Measurements from ENCODE around the gene ZBTB5. TPM values are rescaled to one million over a fixed set of nuclear protein-coding genes. Genes with fewer than 3 reads are reported as not detected.
A peak's percentile ranks its signal among the peaks of the same experiment; 100 is the strongest.
"Not testable (repeated sequence)": the region's sequence is repeated elsewhere in the genome, so short reads cannot be mapped to it uniquely, and the experiment has no call there.

ZBTB5 gene
- total and polyA plus RNA-seq, 9 donors = 12.6 to 18.2 (median 15.0) TPM

DNA sequence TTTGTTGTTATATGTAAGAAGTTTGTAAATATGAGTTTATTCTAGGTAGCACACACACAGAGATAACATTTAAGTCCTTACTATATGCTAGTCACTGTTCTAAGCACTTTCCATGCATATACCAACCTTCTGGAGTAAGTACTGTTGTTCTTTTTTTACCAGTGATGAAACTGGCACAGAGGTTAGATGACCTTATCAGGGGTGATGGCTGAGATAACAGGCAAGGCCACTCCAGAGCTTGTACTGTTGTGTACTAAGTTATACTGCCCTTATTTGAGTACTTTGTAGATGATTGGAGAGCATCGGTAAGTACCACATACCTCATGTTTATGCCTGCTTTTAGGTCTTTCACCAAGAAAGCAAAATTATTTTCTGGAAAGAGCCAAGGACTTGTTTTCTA lies 26.7 kb upstream of the ZBTB5 start:
- Histone ChIP-seq H3K9me3 (replicated peaks; ENCODE audit: control insufficient read depth, low read depth, low read length) (no peaks in the 10 kb centered on the region), H3K4me3 (ENCODE audit: low read length) (no peak overlapping the region), H3K27ac (ENCODE audit: low read length) (no peak overlapping the region), H3K27me3 (ENCODE audit: control insufficient read depth, insufficient read depth, low read length) (no peaks in the 10 kb centered on the region), H3K4me1 (ENCODE audit: control insufficient read depth, insufficient read depth, low read length) (peaks cover 9% of the 10 kb centered on the region), H3K36me3 (ENCODE audit: control insufficient read depth, insufficient read depth, low read length) (peaks cover 58% of the 10 kb centered on the region)
- WGBS (ENCODE audit: insufficient coverage) = no CpG with 5 or more reads among the region's 1 CpG
- DNase-seq = no peak

DNA sequence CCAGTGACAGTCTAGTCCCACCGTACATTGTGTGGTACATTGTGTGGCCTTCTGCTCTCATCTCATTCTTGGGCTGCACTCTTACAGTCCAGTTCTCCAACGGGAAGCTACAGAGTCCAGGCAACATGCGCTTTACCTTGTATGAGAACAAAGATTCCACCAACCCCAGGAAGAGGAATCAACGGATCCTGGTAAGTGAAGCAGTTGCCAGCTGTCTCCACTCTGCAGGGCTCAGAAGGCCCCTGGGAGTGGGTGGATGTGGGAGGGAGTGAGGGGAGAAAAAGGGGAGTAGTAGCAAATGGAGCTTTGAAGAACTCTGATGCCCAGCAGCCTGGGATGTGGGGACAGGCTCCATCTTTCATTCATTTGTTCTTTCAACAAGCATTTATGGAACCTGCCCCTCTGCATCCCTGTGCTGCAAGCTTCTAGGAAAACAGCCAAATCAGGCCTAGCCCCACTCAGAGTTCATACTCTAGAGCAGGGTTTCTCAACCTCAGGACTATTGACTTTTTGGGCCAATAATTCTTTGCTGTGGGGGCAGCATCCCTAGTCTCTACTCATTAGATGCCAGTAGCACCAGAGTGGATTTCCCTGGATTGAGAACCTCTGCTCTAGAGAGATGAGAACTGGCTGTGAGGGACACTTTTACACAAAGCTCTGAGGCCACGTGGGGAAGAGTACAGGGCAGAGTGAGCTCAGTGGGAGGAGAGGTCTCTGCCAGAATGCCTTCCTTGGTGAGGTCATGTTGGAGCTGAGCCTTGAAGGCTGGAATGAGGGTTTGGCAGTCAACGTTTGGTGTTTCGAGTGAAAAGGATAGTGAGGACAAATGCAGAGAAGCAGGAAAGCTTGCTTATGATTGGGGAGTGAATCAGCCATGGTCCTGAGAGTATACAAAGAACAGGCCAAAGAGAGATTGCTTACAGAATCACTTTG lies 21.6 kb upstream of the ZBTB5 start:
- WGBS (ENCODE audit: insufficient coverage) = 5% methylated on average over 5 of the region's 7 CpGs
- Histone ChIP-seq H3K4me3 (ENCODE audit: low read length) (peak overlapping the region; percentile 72), H3K36me3 (ENCODE audit: control insufficient read depth, insufficient read depth, low read length) (peaks cover 26% of the 10 kb centered on the region), H3K27me3 (ENCODE audit: control insufficient read depth, insufficient read depth, low read length) (no peaks in the 10 kb centered on the region), H3K27ac (ENCODE audit: low read length) (peak overlapping the region; percentile 60), H3K4me1 (ENCODE audit: control insufficient read depth, insufficient read depth, low read length) (peaks cover 24% of the 10 kb centered on the region), H3K9me3 (replicated peaks; ENCODE audit: control insufficient read depth, low read depth, low read length) (no peaks in the 10 kb centered on the region)
- peak; percentile 88 for DNase-seq

DNA sequence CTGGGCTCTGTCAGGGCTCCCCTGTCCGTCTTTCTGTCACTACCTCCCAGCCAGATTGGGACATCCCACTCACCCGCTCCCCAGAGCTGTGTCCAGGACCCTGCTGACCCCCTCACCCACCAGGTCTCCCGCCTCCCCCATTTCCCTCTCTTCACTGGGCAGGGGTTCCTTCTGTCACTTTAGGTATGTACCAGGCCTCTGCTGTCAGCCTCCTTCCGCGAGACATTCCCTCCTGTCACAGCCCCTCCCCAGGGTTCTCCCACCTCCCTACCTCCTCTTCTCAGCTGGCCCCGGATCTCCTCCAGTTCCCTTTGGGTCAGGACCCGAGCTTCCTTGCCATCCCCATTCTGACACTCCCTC lies 21.0 kb upstream of the ZBTB5 start:
- peak overlapping the region; percentile 60 for H3K27ac ChIP-seq (ENCODE audit: low read length)
- 0% methylated on average over 7 of the region's 7 CpGs for WGBS (ENCODE audit: insufficient coverage)
- peaks cover 24% of the 10 kb centered on the region for H3K4me1 ChIP-seq (ENCODE audit: control insufficient read depth, insufficient read depth, low read length)
- H3K4me3 ChIP-seq (ENCODE audit: low read length) = peak overlapping the region; percentile 72
- H3K9me3 ChIP-seq (replicated peaks; ENCODE audit: control insufficient read depth, low read depth, low read length) = no peaks in the 10 kb centered on the region
- no peak for DNase-seq
- no peaks in the 10 kb centered on the region for H3K27me3 ChIP-seq (ENCODE audit: control insufficient read depth, insufficient read depth, low read length)
- peaks cover 22% of the 10 kb centered on the region for H3K36me3 ChIP-seq (ENCODE audit: control insufficient read depth, insufficient read depth, low read length)

GRCh38 chr9:37485389-37486255 lies 20.4 kb upstream of the ZBTB5 start, which contains the start of gene POLR1E:
Gene POLR1E (plus strand): TSS chr9:37485948. CDS start chr9:37486048, 100 bp downstream.
- Histone ChIP-seq H3K4me3 (ENCODE audit: low read length) (peak within 1 kb of the TSS; percentile 72), H3K27ac (ENCODE audit: low read length) (peak within 1 kb of the TSS; percentile 78), H3K9me3 (replicated peaks; ENCODE audit: control insufficient read depth, low read depth, low read length) (no peaks in the 10 kb centered on the region), H3K27me3 (ENCODE audit: control insufficient read depth, insufficient read depth, low read length) (no peaks in the 10 kb centered on the region), H3K4me1 (ENCODE audit: control insufficient read depth, insufficient read depth, low read length) (peaks cover 24% of the 10 kb centered on the region), H3K36me3 (ENCODE audit: control insufficient read depth, insufficient read depth, low read length) (peaks cover 22% of the 10 kb centered on the region)
- DNase-seq = peak; percentile 93
- WGBS (ENCODE audit: insufficient coverage) = 4% methylated on average over 53 of the region's 56 CpGs

- no peak for DNase-seq
- WGBS (ENCODE audit: insufficient coverage) = no CpG with 5 or more reads among the region's 3 CpGs
- Histone ChIP-seq H3K27me3 (ENCODE audit: control insufficient read depth, insufficient read depth, low read length) (no peaks in the 10 kb centered on the region), H3K9me3 (replicated peaks; ENCODE audit: control insufficient read depth, low read depth, low read length) (no peaks in the 10 kb centered on the region), H3K36me3 (ENCODE audit: control insufficient read depth, insufficient read depth, low read length) (no peaks in the 10 kb centered on the region), H3K4me3 (ENCODE audit: low read length) (no peak overlapping the region), H3K27ac (ENCODE audit: low read length) (no peak overlapping the region), H3K4me1 (ENCODE audit: control insufficient read depth, insufficient read depth, low read length) (peaks cover 6% of the 10 kb centered on the region)
These were observed 15.5 kb upstream of the ZBTB5 start for GRCh38 chr9:37480759-37481158.

DNA sequence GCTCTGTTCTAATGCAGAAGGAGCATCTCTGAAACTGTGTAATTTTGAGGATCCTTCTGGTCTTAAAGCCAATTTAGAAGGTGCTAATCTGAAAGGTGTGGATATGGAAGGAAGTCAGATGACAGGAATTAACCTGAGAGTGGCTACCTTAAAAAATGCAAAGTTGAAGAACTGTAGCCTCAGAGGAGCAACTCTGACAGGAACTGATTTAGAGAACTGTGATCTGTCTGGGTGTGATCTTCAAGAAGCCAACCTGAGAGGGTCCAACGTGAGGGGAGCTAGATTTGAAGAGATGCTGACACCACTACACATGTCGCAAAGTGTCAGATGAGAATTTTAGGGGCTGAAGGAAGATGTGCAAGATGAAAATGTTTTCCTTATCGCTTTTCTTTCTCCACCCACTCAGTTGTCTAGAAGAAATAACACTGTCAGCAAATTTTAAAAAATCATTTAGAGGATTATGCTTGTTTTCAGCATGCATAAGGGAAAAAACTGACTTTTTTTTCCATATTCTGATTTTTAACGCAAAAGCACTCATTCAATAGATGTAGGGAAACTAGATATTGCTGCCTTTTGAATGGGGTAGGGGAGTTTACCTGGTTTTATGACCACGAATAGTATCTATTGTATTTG lies 12.9 kb upstream of the ZBTB5 start:
- H3K27me3 ChIP-seq (ENCODE audit: control insufficient read depth, insufficient read depth, low read length); H3K36me3 ChIP-seq (ENCODE audit: control insufficient read depth, insufficient read depth, low read length); H3K27ac ChIP-seq (ENCODE audit: low read length); DNase-seq; H3K4me1 ChIP-seq (ENCODE audit: control insufficient read depth, insufficient read depth, low read length); H3K9me3 ChIP-seq (replicated peaks; ENCODE audit: control insufficient read depth, low read depth, low read length); H3K4me3 ChIP-seq (ENCODE audit: low read length): not testable (repeated sequence)
- WGBS (ENCODE audit: insufficient coverage) = 30% methylated on average over 2 of the region's 5 CpGs

DNA sequence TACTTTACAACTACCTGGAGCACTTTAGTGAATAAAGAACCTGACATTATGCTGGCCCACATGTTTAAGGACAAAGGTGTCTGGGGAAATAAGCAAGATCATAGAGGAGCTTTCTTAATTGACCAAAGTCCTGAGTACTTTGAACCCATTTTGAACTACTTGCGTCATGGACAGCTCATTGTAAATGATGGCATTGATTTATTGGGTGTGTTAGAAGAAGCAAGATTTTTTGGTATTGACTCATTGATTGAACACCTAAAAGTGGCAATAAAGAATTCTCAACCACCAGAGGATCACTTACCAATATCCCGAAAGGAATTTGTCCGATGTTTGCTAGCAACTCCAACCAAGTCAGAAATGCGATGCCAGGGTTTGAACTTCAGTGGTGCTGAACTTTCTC lies 12.2 kb upstream of the ZBTB5 start:
- DNase-seq; H3K27me3 ChIP-seq (ENCODE audit: control insufficient read depth, insufficient read depth, low read length); H3K4me3 ChIP-seq (ENCODE audit: low read length); H3K4me1 ChIP-seq (ENCODE audit: control insufficient read depth, insufficient read depth, low read length); H3K36me3 ChIP-seq (ENCODE audit: control insufficient read depth, insufficient read depth, low read length); H3K27ac ChIP-seq (ENCODE audit: low read length); H3K9me3 ChIP-seq (replicated peaks; ENCODE audit: control insufficient read depth, low read depth, low read length): not testable (repeated sequence)
- WGBS (ENCODE audit: insufficient coverage) = 75% methylated on average over 3 of the region's 4 CpGs

DNA sequence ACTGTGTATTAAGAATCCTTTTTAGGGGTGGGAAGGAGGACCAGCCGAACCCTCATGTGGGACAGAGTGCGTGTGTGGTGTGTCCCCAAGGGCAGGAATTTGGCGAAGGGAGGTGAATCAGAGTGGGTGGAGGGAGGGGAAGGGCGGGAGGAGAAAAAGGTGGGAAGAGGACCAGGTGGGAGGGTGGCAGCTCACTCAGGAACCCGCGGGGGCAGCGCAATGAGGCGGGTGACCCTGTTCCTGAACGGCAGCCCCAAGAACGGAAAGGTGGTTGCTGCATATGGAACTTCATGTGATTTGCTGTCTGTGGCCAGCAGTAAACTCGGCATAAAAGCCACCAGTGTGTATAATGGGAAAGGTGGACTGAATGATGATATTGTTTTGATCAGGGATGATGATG lies 11.7 kb upstream of the ZBTB5 start:
- no peak for DNase-seq
- H3K4me3 ChIP-seq (ENCODE audit: low read length) = no peak overlapping the region
- no peaks in the 10 kb centered on the region for H3K4me1 ChIP-seq (ENCODE audit: control insufficient read depth, insufficient read depth, low read length)
- no peaks in the 10 kb centered on the region for H3K36me3 ChIP-seq (ENCODE audit: control insufficient read depth, insufficient read depth, low read length)
- WGBS (ENCODE audit: insufficient coverage) = 75% methylated on average over 11 of the region's 11 CpGs
- no peak overlapping the region for H3K27ac ChIP-seq (ENCODE audit: low read length)
- peaks cover 3% of the 10 kb centered on the region for H3K9me3 ChIP-seq (replicated peaks; ENCODE audit: control insufficient read depth, low read depth, low read length)
- no peaks in the 10 kb centered on the region for H3K27me3 ChIP-seq (ENCODE audit: control insufficient read depth, insufficient read depth, low read length)

- Histone ChIP-seq H3K36me3 (ENCODE audit: control insufficient read depth, insufficient read depth, low read length) (no peaks in the 10 kb centered on the region), H3K27me3 (ENCODE audit: control insufficient read depth, insufficient read depth, low read length) (no peaks in the 10 kb centered on the region), H3K4me3 (ENCODE audit: low read length) (no peak overlapping the region), H3K9me3 (replicated peaks; ENCODE audit: control insufficient read depth, low read depth, low read length) (peaks cover 3% of the 10 kb centered on the region), H3K27ac (ENCODE audit: low read length) (no peak overlapping the region), H3K4me1 (ENCODE audit: control insufficient read depth, insufficient read depth, low read length) (no peaks in the 10 kb centered on the region)
- WGBS (ENCODE audit: insufficient coverage) = no CpG with 5 or more reads among the region's 3 CpGs
- no peak for DNase-seq
These were observed 9.2 kb upstream of the ZBTB5 start for GRCh38 chr9:37474438-37474837.

DNA sequence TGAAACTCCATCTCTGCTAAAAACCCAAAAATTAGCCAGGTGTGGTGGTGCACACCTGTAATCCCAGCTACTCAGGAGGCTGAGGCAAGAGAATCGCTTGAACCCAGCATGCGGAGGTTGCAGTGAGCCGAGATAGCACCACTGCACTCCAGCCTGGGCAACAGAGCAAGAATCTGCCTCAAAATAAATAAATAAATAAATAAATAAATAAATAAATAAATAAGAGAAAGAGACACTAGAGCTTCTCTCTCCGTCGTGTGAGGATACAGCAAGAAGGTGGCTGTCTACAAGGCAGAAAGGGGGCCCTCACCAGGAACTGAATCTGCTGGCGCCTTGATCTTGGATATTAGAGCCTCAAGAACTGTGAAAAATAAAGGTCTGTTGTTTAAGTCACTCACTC lies 8.7 kb upstream of the ZBTB5 start:
- not testable (repeated sequence) for H3K4me3 ChIP-seq (ENCODE audit: low read length); H3K36me3 ChIP-seq (ENCODE audit: control insufficient read depth, insufficient read depth, low read length); H3K4me1 ChIP-seq (ENCODE audit: control insufficient read depth, insufficient read depth, low read length); H3K27ac ChIP-seq (ENCODE audit: low read length); DNase-seq; H3K27me3 ChIP-seq (ENCODE audit: control insufficient read depth, insufficient read depth, low read length); H3K9me3 ChIP-seq (replicated peaks; ENCODE audit: control insufficient read depth, low read depth, low read length)
- no CpG with 5 or more reads among the region's 6 CpGs for WGBS (ENCODE audit: insufficient coverage)
